Measurements from ENCODE around the gene PLCB2.

The PLCB2 gene

DNA sequence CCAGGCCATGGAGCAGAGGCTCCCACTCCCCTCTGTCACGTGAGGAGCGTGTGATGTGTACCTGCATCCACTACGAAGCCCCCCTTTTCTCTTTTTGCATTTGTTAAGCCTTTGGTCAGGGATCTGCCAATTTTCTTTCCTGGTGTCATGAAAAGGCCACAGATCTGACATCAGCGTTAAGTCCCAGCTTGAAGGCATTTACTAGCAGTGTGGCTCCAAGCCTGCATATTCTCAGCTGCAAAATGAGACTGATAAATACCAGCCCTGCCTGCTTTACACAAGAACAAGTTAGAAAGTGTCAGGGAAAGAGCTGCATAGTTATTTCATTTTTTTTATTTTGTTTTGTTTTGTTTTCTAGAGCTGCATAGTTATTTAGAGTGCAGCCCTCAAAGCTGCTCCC, 22.6 kb downstream of the PLCB2 start:
- DNase-seq (ENCODE audit: low spot score): no peak

DNA sequence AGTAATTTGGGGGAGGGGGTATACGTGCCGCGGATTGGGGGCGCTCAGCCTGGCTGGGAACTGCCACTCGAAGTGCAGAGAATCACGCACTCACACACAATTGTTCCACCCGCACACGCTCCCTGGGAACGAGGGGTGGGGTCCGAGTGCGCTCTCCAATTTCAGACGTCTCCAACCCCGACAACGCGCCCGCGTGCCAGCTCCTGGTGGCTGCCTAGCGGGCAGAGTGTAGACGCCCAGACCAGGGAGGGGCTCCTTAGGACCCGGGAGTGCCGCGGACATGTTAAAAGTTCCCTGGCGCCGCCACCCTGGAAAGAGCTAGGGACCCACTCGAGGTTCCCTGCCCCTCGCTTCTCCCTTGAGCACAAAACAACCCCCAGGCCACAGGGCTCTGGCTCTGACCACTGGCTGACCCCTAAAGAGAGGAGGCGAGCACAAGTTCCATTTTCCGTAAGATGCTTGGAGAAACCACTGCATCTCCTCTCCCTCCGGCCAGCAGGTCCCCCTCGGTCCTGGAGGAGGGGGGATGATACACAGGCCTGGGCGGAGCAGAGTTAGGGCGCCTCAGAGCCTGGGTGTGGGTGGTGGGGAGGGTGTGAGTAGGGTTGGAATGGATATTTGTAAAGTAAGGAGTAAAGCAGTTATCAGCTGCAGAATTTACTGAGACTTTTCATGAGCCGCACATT, 24.0 kb downstream of the PLCB2 start:
- no peak for DNase-seq (ENCODE audit: low spot score)

DNA sequence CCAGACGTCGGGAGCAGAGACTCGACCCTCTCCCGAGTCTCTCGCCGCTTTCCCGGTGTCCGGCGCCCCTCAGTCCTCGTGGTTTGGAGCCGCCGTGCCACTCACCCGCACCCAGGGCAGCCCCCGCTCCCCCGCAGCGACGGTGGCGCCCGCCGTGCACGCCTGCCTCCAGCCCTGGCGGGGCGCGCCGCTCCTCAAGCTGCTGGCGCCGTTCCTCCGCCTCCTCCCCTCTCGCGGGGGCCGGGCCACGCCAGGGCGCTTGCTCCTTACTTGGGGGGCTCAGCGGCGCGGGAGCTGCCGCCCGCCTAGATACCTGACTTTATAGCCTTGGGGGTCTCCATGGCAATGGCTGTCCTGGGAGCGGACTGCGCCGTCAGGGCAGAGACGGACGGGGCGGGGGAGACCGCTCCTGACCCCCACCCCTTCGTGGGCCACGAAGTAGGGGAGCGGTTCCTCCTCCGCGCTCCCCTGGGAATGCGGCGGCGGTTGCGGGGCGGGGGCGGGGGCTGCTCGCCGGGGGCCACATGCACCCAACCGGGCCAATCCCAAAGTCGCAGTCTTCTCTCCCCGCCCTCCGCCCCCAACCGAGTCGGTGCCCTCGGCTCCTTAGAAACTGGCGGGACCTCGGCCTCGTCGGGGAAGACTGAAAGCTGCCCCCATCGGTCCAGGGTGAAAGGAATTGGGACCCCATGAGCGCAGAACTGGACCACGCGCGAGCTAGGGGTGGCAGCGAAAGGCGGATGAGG, 24.7 kb downstream of the PLCB2 start, which contains the start of gene ANKRD63:
TSS of gene ANKRD63 (minus strand) at position 196 of the 746 bp plus-strand sequence. CDS start 478 bp downstream, outside the sequence.
- peak; percentile 11 for DNase-seq (ENCODE audit: low spot score)

DNA sequence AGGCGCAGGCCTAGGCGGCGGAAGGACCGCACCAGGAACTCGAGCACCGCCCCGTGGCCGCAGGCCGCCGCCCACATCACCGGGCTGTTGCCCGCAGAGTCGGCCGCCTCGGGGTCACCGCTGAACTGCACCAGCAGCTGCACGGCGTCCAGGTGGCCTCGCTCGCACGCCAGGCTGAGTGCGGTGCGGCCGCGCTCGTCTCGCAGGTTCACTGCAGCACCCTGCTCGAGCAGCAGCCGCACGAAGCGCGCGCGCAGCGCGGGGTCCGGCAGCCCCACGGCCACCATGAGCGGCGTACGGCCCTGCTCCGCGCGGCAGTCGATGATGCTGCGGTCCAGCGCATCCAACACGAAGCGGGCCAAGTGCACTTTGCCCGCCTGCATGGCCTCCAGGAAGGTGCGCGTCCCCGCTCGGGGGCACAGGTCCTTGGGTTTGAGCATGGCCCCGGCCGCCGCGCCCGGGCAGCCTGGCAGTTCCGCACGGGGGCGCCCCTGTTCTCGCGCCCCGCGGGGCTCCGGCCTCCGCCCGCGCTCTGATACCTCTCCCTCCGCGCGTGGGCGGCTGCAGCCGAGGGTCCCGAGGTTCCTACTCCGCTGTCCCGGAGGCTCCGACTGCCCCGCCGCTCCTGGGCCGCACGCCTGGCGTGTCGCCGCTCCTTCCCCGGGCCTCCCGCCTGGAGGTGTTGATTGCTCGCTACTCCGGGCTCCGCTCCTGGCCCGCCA, 25.4 kb downstream of the PLCB2 start:
- peak; percentile 48 for DNase-seq (ENCODE audit: low spot score)

DNA sequence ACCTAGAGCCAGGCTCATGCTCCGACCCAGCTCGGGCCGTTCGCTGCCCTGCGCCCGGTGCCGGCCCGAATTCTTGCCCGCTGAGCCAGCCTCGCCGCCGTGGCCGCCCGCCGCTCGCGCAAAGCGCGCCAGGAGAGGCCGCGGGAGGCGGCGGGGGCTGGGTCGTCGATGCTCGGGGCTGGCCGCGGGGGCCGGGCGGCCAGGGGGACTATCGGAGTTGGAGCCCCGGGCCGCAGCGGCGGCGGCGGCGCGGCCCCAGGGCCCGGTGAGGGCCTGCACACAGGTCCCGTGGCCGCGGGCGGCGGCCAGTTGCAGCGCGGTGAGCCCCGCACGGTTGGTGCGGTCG, 26.0 kb downstream of the PLCB2 start:
- no peak for DNase-seq (ENCODE audit: low spot score)

DNA sequence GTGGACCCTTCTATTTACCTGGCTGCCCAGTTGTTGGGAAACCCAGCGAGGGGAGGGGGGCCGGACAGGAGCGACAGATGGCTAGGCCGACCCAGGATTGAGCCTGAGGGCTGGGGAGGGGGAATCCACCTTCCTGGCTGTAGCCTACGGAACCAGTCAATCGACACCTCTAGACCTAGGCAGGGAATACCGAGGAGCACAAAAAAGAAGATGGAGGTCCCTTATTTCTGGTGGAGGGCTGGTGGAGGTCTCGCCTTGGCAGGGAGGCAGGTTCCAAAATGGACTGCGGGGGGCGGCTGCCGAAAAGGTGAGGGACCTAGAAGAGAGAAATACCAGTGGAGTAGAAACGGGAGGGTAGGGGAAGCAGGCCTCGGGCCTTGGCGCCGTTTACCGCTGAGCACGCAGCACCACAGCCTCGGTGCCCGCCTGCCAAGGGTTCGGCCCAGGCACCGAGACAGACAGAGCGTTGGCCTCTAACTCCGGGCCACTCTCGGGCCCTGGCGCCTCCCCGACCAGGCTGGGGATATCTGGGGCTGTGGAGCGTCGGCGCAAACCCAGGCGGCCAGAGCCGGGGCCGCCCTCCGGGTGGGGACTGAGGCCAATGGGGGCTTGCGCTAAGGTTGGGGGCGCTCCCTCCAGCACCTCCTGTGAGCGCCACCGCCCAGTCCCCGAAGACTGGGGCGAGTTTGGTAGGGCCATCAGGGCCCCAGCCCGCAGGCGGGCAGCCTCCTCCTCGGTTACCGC, 26.5 kb downstream of the PLCB2 start:
- no peak for DNase-seq (ENCODE audit: low spot score)

DNA sequence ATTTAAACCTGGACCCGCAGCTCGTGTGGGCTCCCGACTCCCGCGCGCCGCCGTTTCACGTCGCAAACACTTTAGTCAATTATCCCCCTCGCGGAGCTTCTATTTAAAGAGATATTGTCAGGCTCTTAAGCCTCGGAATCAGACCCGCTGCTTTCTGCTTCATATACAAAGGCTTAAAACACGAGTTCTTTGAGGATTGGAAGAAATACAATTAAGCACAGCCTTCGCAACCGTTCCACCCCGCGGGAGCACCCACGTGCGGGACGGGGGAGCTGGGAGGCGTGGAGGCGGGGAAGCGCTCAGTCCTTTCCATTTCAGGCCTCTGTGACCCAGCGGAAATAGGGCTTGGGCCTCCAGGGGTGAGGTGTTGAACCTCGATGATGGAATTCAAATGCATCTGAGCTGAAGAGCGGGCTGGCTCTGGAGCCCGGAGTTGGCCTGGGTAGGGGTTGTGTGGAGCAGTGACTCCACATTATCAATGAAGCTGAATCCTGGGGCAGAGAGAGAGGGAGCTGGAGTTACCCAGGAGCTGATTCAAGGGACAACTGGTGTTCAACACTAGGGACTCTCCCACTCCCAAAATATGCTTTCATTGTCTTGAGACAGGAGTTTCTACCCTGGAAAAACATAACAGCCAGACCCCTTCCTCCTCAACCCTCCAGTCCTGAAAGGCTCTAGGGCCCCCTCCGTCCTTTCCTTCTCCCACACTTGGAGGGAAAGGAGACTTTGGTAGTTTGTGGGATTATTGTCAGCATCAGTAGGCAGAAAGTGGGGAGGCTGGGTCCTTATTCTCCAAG, 27.3 kb downstream of the PLCB2 start:
- no peak for DNase-seq (ENCODE audit: low spot score)

DNA sequence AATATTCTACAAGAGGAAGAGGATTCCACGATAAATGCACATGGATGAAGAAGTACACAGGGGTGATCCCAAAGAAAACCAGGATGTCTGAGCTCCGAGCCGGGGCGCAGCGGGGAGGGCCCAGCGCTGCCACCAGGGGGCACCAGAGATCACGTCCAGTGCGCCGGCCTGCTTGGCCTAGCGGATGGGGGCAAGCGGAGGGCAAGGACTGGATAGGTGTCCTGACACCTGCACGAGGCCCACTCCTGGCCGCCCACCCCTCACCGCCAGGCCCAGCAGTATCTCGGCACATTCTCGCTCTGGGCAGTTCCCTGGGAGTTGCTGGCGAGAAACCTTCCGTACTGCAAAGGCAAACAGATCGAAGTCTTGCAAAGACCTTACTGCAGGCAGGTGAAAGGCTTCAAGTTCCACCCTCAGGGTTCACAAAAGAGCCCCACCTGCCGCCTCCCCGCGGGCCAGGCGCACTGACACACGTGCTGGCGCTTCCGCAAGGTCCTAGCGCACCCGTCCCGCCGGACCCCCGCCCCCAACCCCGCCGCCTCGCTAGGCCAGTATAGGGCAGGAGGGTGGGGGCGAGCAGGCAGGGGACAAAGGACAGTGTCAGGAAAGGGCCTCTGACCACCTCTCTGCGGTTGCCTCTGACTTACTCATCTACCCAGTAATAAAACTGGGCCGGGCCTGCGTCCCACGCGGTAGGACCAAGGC, 28.1 kb downstream of the PLCB2 start:
- peak; percentile 63 for DNase-seq (ENCODE audit: low spot score)

DNA sequence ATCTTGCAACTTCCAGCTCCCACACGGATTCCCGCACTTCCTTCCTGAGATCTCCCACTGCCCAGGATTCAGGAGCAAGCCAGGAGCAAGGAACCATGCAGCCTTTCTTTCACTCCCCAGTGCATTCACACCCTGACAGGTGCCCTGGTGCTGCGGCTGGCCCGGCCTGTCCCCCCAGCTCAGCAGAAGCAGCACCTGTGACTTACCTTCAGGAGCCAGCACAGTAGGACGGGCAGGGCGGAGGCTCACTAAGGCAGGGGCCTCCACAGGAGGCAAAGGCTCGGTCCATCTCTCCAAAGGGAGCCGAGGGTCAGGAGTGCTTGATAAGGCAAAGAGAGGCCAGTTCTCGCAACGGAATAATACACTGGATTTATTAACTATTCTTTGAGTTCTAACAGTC, 29.7 kb downstream of the PLCB2 start:
- DNase-seq (ENCODE audit: low spot score): no peak

DNA sequence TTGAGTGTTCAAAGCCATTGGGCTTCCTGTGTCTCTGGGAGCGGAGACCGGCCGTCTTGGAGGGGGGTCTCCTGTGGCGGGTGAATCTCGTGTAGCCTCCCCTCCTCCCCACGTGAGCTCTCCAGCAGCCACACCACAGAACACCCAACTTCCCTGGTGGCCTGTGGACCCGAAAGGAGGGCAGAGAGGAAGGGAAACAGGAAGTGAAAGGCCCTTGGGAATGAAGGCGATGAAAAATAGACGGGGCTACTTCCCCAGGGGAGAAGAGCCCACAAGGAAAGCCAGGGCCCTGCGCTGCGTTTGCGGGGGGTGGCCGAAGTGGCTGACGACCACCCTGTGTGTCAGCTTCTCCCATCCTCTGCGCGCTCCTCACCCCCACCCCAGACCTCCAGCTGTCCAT, 30.3 kb downstream of the PLCB2 start:
- DNase-seq (ENCODE audit: low spot score): no peak

DNA sequence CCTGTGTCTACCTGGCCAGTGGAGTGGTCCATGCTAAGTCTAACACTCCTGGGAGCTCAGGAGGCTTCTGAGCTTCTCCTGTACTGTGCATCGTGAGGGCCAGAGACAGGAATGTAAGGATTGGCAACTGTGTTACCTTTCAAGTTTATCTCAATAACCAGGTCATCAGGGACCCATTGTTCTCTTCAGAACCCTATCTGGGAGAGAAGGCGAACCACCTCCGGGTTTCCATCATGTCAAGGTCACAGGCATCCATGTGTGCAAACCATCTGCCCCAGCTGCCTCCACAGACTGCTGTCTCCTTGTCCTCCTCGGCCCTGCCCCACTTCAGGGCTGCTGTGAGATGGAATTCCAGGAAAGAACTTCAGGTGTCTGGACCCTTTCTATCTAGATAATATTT, 30.8 kb downstream of the PLCB2 start:
- no peak for DNase-seq (ENCODE audit: low spot score)

DNA sequence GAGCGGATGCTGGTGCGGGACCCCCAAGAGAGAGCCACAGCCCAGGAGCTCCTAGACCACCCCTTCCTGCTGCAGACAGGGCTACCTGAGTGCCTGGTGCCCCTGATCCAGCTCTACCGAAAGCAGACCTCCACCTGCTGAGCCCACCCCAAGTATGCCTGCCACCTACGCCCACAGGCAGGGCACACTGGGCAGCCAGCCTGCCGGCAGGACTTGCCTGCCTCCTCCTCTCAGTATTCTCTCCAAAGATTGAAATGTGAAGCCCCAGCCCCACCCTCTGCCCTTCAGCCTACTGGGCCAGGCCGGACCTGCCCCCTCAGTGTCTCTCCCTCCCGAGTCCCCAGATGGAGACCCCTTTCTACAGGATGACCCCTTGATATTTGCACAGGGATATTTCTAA, 31.8 kb downstream of the PLCB2 start:
- no peak for DNase-seq (ENCODE audit: low spot score)

DNA sequence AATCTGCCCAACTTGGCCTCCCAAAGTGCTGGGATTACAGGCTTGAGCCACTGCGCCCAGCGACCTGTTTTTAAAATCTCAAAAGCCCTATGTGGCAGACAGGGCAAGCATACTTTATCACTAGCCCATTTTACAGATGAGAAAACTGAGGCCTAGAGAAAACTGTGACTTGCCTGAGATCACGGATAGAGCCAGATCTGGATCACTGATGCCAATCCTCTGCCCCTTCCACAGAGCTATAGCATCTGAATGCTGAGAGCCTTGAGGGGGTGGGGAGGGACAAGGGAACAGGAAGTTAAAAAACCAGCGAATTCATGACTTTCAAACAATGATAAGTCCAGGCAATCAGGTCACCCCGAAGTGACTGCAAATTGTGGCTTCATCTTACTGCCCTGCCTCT, 32.2 kb downstream of the PLCB2 start:
- no peak for DNase-seq (ENCODE audit: low spot score)

DNA sequence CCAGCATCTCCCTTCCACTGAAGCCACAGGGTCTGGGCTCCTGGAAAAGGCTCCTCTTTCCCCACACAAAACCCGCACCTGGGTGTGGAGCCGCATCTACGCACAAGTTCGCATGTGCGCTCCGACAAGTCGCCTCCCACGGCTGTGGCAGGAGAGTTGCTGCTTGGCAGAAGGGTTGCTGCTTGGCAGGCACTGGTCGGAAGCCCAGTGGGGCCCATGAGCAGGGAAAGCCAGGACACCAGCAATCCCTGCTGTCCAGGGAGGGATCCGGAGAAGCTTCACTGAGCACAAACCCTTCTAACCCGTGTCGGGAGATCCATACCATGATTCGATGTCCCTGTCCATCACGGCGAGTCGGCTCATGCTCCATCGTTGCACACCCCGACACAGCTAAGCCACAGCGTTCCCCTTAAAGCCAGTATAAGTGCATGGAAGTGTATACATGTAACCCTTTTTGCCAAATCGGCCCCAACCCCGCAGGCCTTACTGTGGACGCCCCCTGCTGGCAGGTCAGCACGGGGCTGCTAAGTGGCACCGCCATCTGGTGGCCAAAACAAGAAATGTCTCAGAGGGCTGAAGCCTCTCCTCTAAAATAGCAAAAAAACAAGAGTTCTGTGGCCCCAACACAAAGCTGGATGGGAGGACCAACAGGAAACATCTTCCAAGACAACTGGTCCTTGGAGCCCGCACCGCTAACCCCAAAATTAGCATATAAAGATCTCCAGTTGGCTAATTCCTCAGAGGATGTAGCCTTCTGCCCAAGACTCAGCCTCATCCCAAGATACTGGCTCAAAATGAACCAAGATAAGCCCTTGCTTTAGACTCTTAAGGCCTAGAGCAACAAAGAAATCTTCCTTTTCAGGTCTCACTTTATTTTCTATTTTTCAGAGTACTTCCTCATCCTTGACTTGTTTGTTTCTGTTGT, 33.1 kb downstream of the PLCB2 start:
- peak; percentile 90 for DNase-seq (ENCODE audit: low spot score)

DNA sequence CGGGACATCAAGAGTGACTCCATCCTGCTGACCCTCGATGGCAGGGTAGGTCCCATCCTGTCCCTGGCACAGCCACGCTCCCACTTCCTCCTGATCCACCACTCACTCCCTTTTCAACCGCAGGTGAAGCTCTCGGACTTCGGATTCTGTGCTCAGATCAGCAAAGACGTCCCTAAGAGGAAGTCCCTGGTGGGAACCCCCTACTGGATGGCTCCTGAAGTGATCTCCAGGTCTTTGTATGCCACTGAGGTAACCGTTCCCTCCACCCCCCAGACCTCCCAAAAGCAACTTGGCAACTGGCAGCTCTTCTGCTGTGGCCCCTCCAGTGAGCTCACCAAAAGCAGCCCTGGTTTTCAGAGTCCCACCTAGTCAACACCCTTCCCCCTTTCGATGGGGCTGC, 34.3 kb downstream of the PLCB2 start:
- DNase-seq (ENCODE audit: low spot score): no peak

DNA sequence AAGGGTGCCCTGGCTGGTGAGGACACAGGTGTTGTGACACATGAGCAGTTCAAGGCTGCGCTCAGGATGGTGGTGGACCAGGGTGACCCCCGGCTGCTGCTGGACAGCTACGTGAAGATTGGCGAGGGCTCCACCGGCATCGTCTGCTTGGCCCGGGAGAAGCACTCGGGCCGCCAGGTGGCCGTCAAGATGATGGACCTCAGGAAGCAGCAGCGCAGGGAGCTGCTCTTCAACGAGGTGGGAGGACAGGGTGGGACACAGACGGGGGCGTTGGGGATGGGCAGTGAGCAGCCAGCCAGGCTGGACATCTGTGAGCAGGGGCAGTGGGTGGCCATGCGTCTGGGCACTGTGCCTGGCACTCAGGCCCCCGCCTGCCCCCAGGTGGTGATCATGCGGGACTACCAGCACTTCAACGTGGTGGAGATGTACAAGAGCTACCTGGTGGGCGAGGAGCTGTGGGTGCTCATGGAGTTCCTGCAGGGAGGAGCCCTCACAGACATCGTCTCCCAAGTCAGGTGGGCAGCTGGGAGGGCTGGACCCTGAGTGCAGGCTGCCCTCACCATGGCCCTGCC, 35.2 kb downstream of the PLCB2 start:
- DNase-seq (ENCODE audit: low spot score): no peak

DNA sequence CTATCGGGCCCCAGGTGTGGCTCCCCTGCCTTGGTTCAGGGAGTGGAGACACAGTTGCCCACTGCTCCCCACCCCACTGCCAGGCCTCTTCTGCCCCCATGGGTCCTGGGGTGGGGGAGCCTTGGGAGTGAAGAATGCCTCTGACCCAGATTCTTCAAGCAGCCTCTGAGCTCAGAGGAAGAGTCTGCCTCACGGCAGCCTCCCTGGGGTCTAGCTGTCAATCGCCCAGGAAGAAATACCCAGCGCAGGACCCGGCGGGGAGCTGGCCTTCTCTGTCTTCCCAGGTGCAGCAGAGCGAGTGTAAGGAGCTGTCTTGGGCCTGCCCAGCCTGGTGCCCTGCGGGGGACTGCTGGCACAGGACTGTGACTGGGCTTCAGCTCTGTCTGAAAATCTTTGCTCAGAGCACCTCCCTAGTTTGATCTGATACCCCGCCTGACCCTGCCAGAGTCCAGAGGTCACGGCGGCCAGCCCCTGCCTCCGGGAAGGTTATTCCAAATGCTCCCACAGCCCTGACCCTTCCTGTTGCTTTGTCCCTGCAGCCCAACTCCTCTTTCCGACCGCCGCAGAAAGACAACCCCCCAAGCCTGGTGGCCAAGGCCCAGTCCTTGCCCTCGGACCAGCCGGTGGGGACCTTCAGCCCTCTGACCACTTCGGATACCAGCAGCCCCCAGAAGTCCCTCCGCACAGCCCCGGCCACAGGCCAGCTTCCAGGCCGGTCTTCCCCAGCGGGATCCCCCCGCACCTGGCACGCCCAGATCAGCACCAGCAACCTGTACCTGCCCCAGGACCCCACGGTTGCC, 35.9 kb downstream of the PLCB2 start:
- no peak for DNase-seq (ENCODE audit: low spot score)

DNA sequence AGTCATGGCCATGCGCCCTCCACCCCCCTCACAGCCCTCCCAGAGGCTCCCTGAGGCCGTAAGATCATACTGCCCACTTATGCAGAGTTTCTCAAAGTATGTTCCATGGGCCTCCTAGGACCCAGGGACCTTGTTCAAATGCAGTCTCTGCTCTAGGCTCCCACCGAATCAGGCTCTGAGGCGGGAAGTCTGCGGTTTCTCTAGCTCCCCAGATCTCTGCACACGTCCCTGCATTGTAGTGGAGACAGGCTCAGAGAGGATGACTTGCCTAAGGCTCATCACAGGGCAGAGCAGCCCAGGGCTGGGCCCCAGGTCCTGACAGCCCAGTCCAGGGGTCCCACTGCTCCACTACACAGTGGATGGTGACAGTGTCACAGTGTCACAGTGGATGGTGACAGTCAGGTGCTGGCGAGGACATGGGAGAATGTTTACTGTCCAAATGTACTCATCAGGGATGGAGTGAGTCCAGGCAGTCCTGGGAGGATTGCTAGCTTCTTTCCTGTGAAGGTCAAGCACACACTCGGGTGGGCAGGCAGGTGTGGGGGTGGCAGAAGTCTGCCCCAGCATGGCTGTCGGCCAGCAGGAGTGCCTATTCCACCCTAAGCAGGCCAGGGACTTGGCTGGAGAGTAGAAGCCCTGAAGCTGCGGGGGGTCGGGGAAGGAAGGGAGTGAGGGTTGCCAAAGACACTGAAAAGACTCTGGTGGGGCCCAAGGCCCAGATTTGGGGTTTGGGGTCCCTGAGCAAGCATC, 37.3 kb downstream of the PLCB2 start:
- DNase-seq (ENCODE audit: low spot score): no peak

Measured in CD4-positive, alpha-beta T cell treated with Interleukin-2 at 100 ng/mL for 4 hours (primary cell).